ENCODE results near the gene DCAF11.

- TF ChIP-seq CTCF (IDR thresholded peaks at IDR 0.05; ENCODE audit: insufficient read depth, low read depth, low read length): no peak
- TF ChIP-seq EZH2 (IDR thresholded peaks at IDR 0.05; ENCODE audit: insufficient read depth, low read length): no peak
Measured at GRCh38 chr14:24143511-24143910, 28.9 kb downstream of the DCAF11 start.

All from astrocyte (in vitro differentiated cells and primary cell).